Heart left ventricle (tissue), 16 donors: ENCODE data around the gene TYSND1. TPM values are rescaled to one million over a fixed set of nuclear protein-coding genes. Genes with fewer than 3 reads are reported as not detected.
"Not testable (repeated sequence)": the region's sequence is repeated elsewhere in the genome, so short reads cannot be mapped to it uniquely, and the experiment has no call there.

Experiments used
- ATAC-seq, 4 donors: fragments of 200-7000 bp; cut with Tn5 transposase; one replicate each; pipeline ENCODE4 v1.9.1; 2020 to 2022; ENCODE audit warnings: moderate library complexity in 4 of 4, mild to moderate bottlenecking in 3 of 4, moderate number of reproducible peaks in 1 of 4
- DNase-seq, 5 donors: peaks; one replicate each; pipeline ENCODE4 v3.0.0-alpha.2; 2020
- H3K27ac ChIP-seq, 12 donors: fragments of 200-600 bp; sonication (generic) in 4 of 12; one replicate each; pipeline versions ENCODE4 v1.5.0 to v1.8.0; 2016 to 2022; ENCODE audit warnings: mild to moderate bottlenecking in 2 of 12
- H3K27me3 ChIP-seq, 9 donors: fragments of 200-600 bp; sonication (generic) in 2 of 9; one replicate each; pipeline versions ENCODE4 v1.5.1 to v1.8.0; 2016 to 2022; ENCODE audit warnings: mild to moderate bottlenecking in 3 of 9
- H3K36me3 ChIP-seq, 9 donors: fragments of 200-600 bp; sonication (generic) in 2 of 9; one replicate each; pipeline versions ENCODE4 v1.5.0 to v1.8.0; 2018 to 2022; ENCODE audit warnings: mild to moderate bottlenecking in 2 of 9
- H3K4me1 ChIP-seq, 12 donors: fragments of 200-600 bp; sonication (generic) in 4 of 12; one replicate each; pipeline versions ENCODE4 v1.5.0 to v1.8.0; 2016 to 2022; ENCODE audit warnings: mild to moderate bottlenecking in 3 of 12
- H3K4me3 ChIP-seq, 12 donors: fragments of 200-600 bp; sonication (generic) in 4 of 12; one replicate each; pipeline versions ENCODE4 v1.5.0 to v1.8.0; 2017 to 2022; ENCODE audit warnings: mild to moderate bottlenecking in 9 of 12, moderate library complexity in 4 of 12
- H3K9me3 ChIP-seq, 12 donors: fragments of 200-600 bp; sonication (generic) in 4 of 12; one replicate each; pipeline versions ENCODE4 v1.5.0 to v1.8.0; 2016 to 2022; ENCODE audit warnings: mild to moderate bottlenecking in 1 of 12
- POLR2A ChIP-seq, 2 donors: fragments of 450-650 bp; IDR thresholded peaks; one replicate each; pipeline ENCODE4 v1.6.1; 2017; ENCODE audit warnings: antibody characterized with exemption in 2 of 2, mild to moderate bottlenecking in 2 of 2, moderate library complexity in 2 of 2
- WGBS, 4 donors: extraction: QIAGEN DNeasy Blood & Tissue Kit in 2 of 4; methylation state at CpG; one replicate each; pipeline versions ENCODE4 v1.1.5 to v1.1.7; 2013 to 2018; 5-methylcytosine and 5-hydroxymethylcytosine counted together
- intact Hi-C, 10 donors: fragments of 100-400 bp; cut with DNase I; formaldehyde crosslinking; loops; one replicate each; pipeline versions ENCODE4 v1.11.1 to v1.14.2; 2022
- polyA plus RNA-seq, 2 donors: library from polyadenylated mRNA; stranded (reverse); fragments of 200-250 nt; gene quantifications; one replicate each; pipeline ENCODE4 v1.2.3, GENCODE V29; 2013
- total RNA-seq, 9 donors: library from RNA; depleted of rRNA in 2 of 9; stranded (reverse); fragments of >200 nt in 2 of 9; fragmentation: NEBNext Ultra II Directional in 3 of 9; extraction: Animal tissue kit (Norgen Biotek cat#: 25700) in 3 of 9; gene quantifications; one replicate each; pipeline versions ENCODE4 v1.1.0 to v1.2.4, GENCODE V29; 2016 to 2023
- TF ChIP-seq, protein P1 (sequence below), 12 donors: fragments of 200-600 bp; sonication (generic) in 4 of 12; IDR thresholded peaks; one replicate each; pipeline versions ENCODE4 v1.5.0 to v1.8.0; 2018 to 2022; ENCODE audit warnings: antibody characterized with exemption in 12 of 12, mild to moderate bottlenecking in 5 of 12
- donor health status: ischemic (EF 13 %, LVEDD 7.1; RV severe dilation, severe dysfunction).
- donor health status: healthy with polysubstance abuse.
- donor health status: DM: no; HTN: yes; CAD: no.
- donor health status: DM: no; HTN: no; CAD: no.
- donor health status: ischemic (EF 25% LVEDD 6.9; RV normal size, moderate dysfunction).
- donor health status: ischemic (EF 25% LVEDD 5.7; RV mildly dilated, moderate dysfunction).
- donor health status: healthy.
- donor health status: DM: yes; HTN: yes; CAD: no.
- donor health status: ischemic (EF 35%, LVEDD 5.7; RV mildly dilated, moderate dysfunction).
- donor health status: nonischemic (EF 11% LVEDD 7.7; RV severe dilation, severe dysfunction).
- donor health status: DM: yes; HTN: yes; CAD: no.
- donor health status: PGD.
- donor health status: ischemic (EF 29% LVEDD 5.4; RV normal size, mild dysfunction).
- donor health status: nonischemic (EF 23%, LVEDD 6.1; RV moderate dilation, normal function).

TYSND1 gene
- total and polyA plus RNA-seq, 11 donors, result 2.5 to 9.6 (median 5.1) TPM

DNA sequence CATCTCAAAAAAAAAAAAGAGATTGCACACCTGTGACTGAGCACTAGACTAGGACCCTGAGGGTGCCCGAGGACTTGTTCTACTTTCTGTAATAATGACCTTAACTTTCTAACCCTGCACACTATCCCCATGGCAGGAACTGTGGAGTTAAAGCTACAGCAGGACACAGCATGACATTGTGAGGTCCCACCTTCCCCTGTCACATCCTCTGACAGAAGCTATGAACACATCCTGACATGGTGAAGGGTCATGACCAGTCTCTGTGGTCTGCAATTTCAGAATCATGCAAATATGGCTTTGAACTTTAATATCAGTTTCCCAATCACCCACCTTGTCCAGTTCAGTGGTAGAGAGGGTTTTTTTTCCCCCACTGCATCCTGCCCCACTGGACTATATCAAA lies 42.3 kb upstream of the TYSND1 start:
- WGBS, 4 donors, result 82 to 92% (median 89%) methylated on average over 1 of the region's 1 CpG
- DNase-seq, result no peak
- H3K4me3 ChIP-seq, result no peak overlapping the region
- H3K9me3 ChIP-seq, result no peaks in the 10 kb centered on the region
- H3K27me3 ChIP-seq, result no peaks in the 10 kb centered on the region
- no peak for TF ChIP-seq POLR2A (IDR thresholded peaks at IDR 0.05)
- TF ChIP-seq, protein P1, sequence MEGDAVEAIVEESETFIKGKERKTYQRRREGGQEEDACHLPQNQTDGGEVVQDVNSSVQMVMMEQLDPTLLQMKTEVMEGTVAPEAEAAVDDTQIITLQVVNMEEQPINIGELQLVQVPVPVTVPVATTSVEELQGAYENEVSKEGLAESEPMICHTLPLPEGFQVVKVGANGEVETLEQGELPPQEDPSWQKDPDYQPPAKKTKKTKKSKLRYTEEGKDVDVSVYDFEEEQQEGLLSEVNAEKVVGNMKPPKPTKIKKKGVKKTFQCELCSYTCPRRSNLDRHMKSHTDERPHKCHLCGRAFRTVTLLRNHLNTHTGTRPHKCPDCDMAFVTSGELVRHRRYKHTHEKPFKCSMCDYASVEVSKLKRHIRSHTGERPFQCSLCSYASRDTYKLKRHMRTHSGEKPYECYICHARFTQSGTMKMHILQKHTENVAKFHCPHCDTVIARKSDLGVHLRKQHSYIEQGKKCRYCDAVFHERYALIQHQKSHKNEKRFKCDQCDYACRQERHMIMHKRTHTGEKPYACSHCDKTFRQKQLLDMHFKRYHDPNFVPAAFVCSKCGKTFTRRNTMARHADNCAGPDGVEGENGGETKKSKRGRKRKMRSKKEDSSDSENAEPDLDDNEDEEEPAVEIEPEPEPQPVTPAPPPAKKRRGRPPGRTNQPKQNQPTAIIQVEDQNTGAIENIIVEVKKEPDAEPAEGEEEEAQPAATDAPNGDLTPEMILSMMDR (IDR thresholded peaks at IDR 0.05), result no peak
- intact Hi-C loops, result no loop called here
- no peaks in the 10 kb centered on the region for H3K36me3 ChIP-seq
- ATAC-seq, result no peak
- H3K4me1 ChIP-seq, result peaks cover 0 to 34% (median 3%) of the 10 kb centered on the region in 12 donors
- H3K27ac ChIP-seq, result no peak overlapping the region

DNA sequence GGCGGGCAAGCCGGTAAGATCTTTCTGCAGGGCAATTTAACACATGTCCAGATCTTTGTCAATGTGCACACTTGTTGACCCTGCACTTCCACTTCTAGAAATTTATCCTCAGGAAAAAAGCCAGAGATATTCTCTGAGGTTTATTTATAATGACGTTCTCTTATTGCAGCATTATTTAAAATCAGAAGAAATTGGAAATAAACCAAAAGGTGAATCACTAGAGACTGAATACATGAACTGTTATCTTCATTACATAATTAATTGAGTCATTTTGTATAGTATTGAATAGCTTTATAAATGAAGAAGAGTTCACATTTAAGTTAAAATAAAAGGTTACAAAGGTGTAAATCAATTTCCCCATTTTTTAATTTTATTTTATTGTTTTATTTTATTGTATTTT lies 40.1 kb upstream of the TYSND1 start:
- no peak for TF ChIP-seq POLR2A (IDR thresholded peaks at IDR 0.05)
- TF ChIP-seq, protein P1 (IDR thresholded peaks at IDR 0.05), result no peak
- ATAC-seq (no peak), DNase-seq (no peak)
- Histone ChIP-seq H3K36me3 (no peaks in the 10 kb centered on the region), H3K4me1 (peaks cover 0 to 12% (median 2%) of the 10 kb centered on the region in 12 donors), H3K27ac (no peak overlapping the region), H3K27me3 (peaks cover 0 to 2% (median 0%) of the 10 kb centered on the region in 9 donors), H3K9me3 (no peaks in the 10 kb centered on the region), H3K4me3 (no peak overlapping the region)
- intact Hi-C loops, result no loop called here
- WGBS, 4 donors, result 78 to 84% (median 80%) methylated on average over 3 of the region's 3 CpGs

DNA sequence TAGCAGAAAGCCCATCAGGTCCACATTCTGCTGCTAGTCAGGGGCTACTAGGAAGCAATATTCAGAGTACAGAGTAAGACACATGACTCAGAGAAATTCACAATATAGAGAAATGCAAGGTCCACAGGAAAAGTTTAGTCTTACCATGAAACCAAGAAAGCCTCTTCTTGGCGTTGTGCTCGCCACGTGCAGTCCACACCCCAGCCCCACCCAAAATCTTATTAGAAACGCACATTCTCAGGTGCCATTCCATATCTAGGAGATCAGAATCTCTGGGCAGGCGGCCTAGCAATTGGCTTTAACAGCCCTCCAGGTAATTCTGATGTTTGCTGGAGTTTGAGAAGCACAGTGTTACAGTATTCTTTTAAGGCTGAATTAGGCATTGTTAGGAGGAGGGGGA lies 39.6 kb upstream of the TYSND1 start:
- no peak for ATAC-seq
- 84 to 88% (median 87%) methylated on average over 5 of the region's 5 CpGs for WGBS, 4 donors

DNA sequence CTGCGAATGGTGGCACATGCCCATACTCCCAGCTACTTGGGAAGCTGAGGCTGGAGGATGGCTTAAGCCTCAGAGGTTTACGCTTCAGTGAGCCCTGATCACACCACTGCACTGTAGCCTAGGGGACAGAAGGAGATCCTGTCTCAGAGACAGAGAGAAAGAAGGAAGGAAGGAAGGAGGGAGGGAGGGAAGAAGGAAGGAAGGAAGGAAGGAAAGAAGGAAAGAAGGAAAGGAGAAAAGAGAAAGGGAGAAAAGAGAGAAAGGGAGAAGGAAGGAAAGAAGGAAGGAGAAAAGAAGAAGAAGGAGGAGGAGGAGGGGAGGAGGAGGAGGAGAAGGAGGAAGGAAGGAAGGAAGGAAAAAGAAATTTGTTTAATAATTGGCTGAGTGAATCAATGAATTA lies 36.8 kb upstream of the TYSND1 start:
- H3K4me1 ChIP-seq, result peaks cover 0 to 2% (median 0%) of the 10 kb centered on the region in 12 donors
- H3K36me3 ChIP-seq, result no peaks in the 10 kb centered on the region
- peaks cover 0 to 12% (median 2%) of the 10 kb centered on the region in 12 donors for H3K9me3 ChIP-seq
- H3K4me3 ChIP-seq, result no peak overlapping the region
- H3K27ac ChIP-seq, result no peak overlapping the region
- DNase-seq, result no peak
- TF ChIP-seq, protein P1 (IDR thresholded peaks at IDR 0.05), result no peak
- no peak for ATAC-seq
- 83 to 91% (median 89%) methylated on average over 2 of the region's 2 CpGs for WGBS, 4 donors
- intact Hi-C loops, result no loop called here
- H3K27me3 ChIP-seq, result peaks cover 0 to 2% (median 0%) of the 10 kb centered on the region in 9 donors

More for the DNA sequence above, 39.6 kb upstream of the TYSND1 start:
- DNase-seq, result no peak
- TF ChIP-seq, protein P1 (IDR thresholded peaks at IDR 0.05), result no peak
- no peak for TF ChIP-seq POLR2A (IDR thresholded peaks at IDR 0.05)
- intact Hi-C loops, result no loop called here
- no peak overlapping the region for H3K27ac ChIP-seq
- H3K36me3 ChIP-seq, result no peaks in the 10 kb centered on the region
- H3K27me3 ChIP-seq, result peaks cover 0 to 2% (median 0%) of the 10 kb centered on the region in 9 donors
- no peaks in the 10 kb centered on the region for H3K9me3 ChIP-seq
- H3K4me1 ChIP-seq, result peaks cover 0 to 7% (median 0%) of the 10 kb centered on the region in 12 donors
- H3K4me3 ChIP-seq, result no peak overlapping the region

DNA sequence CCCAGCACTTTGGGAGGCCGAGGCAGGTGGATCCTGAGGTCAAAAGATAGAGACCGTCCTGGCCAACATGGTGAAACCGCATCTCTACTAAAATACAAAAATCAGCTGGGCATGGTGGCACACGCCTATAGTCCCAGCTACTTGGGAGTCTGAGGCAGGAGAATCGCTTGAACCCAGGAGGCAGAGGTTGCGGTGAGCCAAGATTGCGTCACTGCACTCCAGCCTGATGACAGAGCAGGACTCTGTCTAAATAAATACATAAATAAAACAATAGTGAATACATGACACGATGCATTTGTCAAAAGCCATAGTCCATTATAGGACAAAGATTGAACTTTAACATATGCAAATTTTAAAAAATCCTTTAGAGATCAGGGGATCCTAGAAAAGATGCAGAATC lies 32.7 kb upstream of the TYSND1 start:
- DNase-seq, H3K4me3 ChIP-seq, ATAC-seq, H3K36me3 ChIP-seq, H3K4me1 ChIP-seq, H3K27me3 ChIP-seq, H3K27ac ChIP-seq, intact Hi-C loops: not testable (repeated sequence)
- H3K9me3 ChIP-seq, result peaks cover 0 to 12% (median 2%) of the 10 kb centered on the region in 12 donors
- 93 to 94% (median 94%) methylated on average over 8 of the region's 8 CpGs for WGBS, 4 donors
